HepG2 (cell line): Measurements from ENCODE around the gene PERCC1. TPM values are rescaled to one million over a fixed set of nuclear protein-coding genes. Genes with fewer than 3 reads are reported as not detected.

Source experiments
- CCDC6 ChIP-seq: sonication (generic); formaldehyde crosslinking; IDR thresholded peaks from 2 replicates; pipeline ENCODE4 v1.8.1; 2022; ENCODE audit warnings: mild to moderate bottlenecking, missing genetic modification reagents, moderate library complexity
- CTCF ChIP-seq: sonication (generic); formaldehyde crosslinking; IDR thresholded peaks from 2 replicates; pipeline ENCODE4 v1.5.0; 2020; ENCODE audit warnings: mild to moderate bottlenecking, missing genetic modification reagents, moderate library complexity
- DR1 ChIP-seq: sonication (generic); formaldehyde crosslinking; IDR thresholded peaks from 2 replicates; pipeline ENCODE4 v1.8.0; 2021; ENCODE audit warnings: mild to moderate bottlenecking, missing genetic modification reagents, inconsistent platforms
- FOSL2 ChIP-seq: sonication (generic); formaldehyde crosslinking; IDR thresholded peaks from 2 replicates; pipeline ENCODE4 v1.4.0; 2020; ENCODE audit warnings: missing genetic modification reagents
- HOXA3 ChIP-seq: sonication (generic); formaldehyde crosslinking; IDR thresholded peaks from 2 replicates; pipeline ENCODE4 v1.5.0; 2020; ENCODE audit warnings: missing genetic modification reagents
- MAFG ChIP-seq: sonication (generic); formaldehyde crosslinking; IDR thresholded peaks from 2 replicates; pipeline ENCODE4 v1.5.1; 2020; ENCODE audit warnings: mild to moderate bottlenecking, missing genetic modification reagents
- MED1 ChIP-seq: sonication (generic); formaldehyde crosslinking; IDR thresholded peaks from 2 replicates; pipeline ENCODE4 v1.4.0; 2020; ENCODE audit warnings: missing genetic modification reagents
- PATZ1 ChIP-seq: sonication (generic); formaldehyde crosslinking; IDR thresholded peaks from 2 replicates; pipeline ENCODE4 v1.4.0; 2020; ENCODE audit warnings: missing genetic modification reagents
- RELA ChIP-seq: sonication (generic); formaldehyde crosslinking; IDR thresholded peaks from 2 replicates; pipeline ENCODE4 v1.4.0; 2020; ENCODE audit warnings: missing genetic modification reagents
- SP5 ChIP-seq: IDR thresholded peaks from 2 replicates; pipeline ENCODE4 v1.6.1; 2016; ENCODE audit warnings: low read depth, borderline replicate concordance
- TRIM24 ChIP-seq: sonication (generic); formaldehyde crosslinking; IDR thresholded peaks from 2 replicates; pipeline ENCODE4 v1.8.0; 2022; ENCODE audit warnings: mild to moderate bottlenecking, missing genetic modification reagents
- ZBTB10 ChIP-seq: sonication (generic); formaldehyde crosslinking; IDR thresholded peaks from 2 replicates; pipeline ENCODE4 v1.4.0; 2020; ENCODE audit warnings: missing genetic modification reagents, borderline replicate concordance
- ZFP82 ChIP-seq: sonication (generic); formaldehyde crosslinking; IDR thresholded peaks from 2 replicates; pipeline ENCODE4 v1.5.1; 2020; ENCODE audit warnings: mild to moderate bottlenecking, missing genetic modification reagents, borderline replicate concordance
- ZKSCAN1 ChIP-seq: fragments of 150-350 bp; IDR thresholded peaks from 2 replicates; pipeline ENCODE4 v1.6.1; 2014; ENCODE audit warnings: low read length
- ZMYM3 ChIP-seq: sonication (generic); formaldehyde crosslinking; IDR thresholded peaks from 2 replicates; pipeline ENCODE4 v1.5.1; 2020; ENCODE audit warnings: mild to moderate bottlenecking, missing genetic modification reagents
- ZNF143 ChIP-seq: sonication (generic); formaldehyde crosslinking; IDR thresholded peaks from 2 replicates; pipeline ENCODE4 v1.4.0; 2020; ENCODE audit warnings: missing genetic modification reagents
- ZNF230 ChIP-seq: sonication (generic); formaldehyde crosslinking; IDR thresholded peaks from 2 replicates; pipeline ENCODE4 v1.4.0; 2020; ENCODE audit warnings: mild to moderate bottlenecking, missing genetic modification reagents
- ZNF615 ChIP-seq: sonication (generic); formaldehyde crosslinking; IDR thresholded peaks from 2 replicates; pipeline ENCODE4 v1.5.0; 2020; ENCODE audit warnings: mild to moderate bottlenecking, missing genetic modification reagents, borderline replicate concordance
- ZNF687 ChIP-seq: sonication (generic); formaldehyde crosslinking; IDR thresholded peaks from 2 replicates; pipeline ENCODE4 v1.5.1; 2020; ENCODE audit warnings: mild to moderate bottlenecking, missing genetic modification reagents, moderate library complexity
- ZSCAN29 ChIP-seq: sonication (generic); formaldehyde crosslinking; conservative IDR thresholded peaks from 2 replicates; pipeline ENCODE4 v1.4.0; 2020; ENCODE audit warnings: mild to moderate bottlenecking, missing genetic modification reagents
- polyA plus RNA-seq, 8 experiments: library from polyadenylated mRNA; depleted of rRNA in 3 of 8; stranded (reverse) in 7 of 8; unstranded in 1 of 8; fragments of >200 nt; fragmentation: Illumina TruSeq in 4 of 8; extraction: Trizol in 4 of 8; gene quantifications; 2 replicates each; pipeline versions ENCODE4 v1.2.1 to v1.2.3, GENCODE V29; 2011 to 2016; ENCODE audit warnings: low read depth in 4 of 8, missing spikeins in 1 of 8, mixed read lengths in 1 of 8; ENCODE audit not compliant: insufficient read depth in 1 of 8
- total RNA-seq, 5 experiments: library from RNA; depleted of rRNA; stranded (reverse); fragments of >200 nt; fragmentation: Illumina TruSeq; extraction: Trizol; gene quantifications; 2 replicates each; pipeline ENCODE4 v1.2.3, GENCODE V29; 2016; ENCODE audit warnings: low read depth in 1 of 5

Gene PERCC1
- total and polyA plus RNA-seq, 2 of the 13 experiments (the other 11 are each of a cell fraction or from before 2014, with no cell fraction given) = 0.15 TPM; not detected in 1

- TF ChIP-seq ZBTB10 (CRISPR knock-in tag) = no peak
- peak; percentile 37; the same call in 1 of the 2 replicates for TF ChIP-seq HOXA3
- TF ChIP-seq FOSL2 (CRISPR knock-in tag) = no peak
- TF ChIP-seq TRIM24 (CRISPR knock-in tag) = no peak
- TF ChIP-seq ZSCAN29 (CRISPR knock-in tag) = no peak
- TF ChIP-seq ZNF687 (CRISPR knock-in tag) = peak; percentile 64
- 0 out of 2 replicates have a peak, but pooled peaks have one; percentile 23 for TF ChIP-seq MED1 (CRISPR knock-in tag)
- TF ChIP-seq ZKSCAN1 = no peak
- TF ChIP-seq CCDC6 (CRISPR knock-in tag) = no peak
- peak; percentile 99 for TF ChIP-seq PATZ1 (CRISPR knock-in tag)
- TF ChIP-seq ZNF615 (CRISPR knock-in tag) = no peak
- no peak for TF ChIP-seq RELA (CRISPR knock-in tag)
- peak; percentile 32; the same call in 1 of the 2 replicates for TF ChIP-seq ZMYM3 (CRISPR knock-in tag)
- 0 out of 2 replicates have a peak, but pooled peaks have one; percentile 1 for TF ChIP-seq CTCF
- 0 out of 2 replicates have a peak, but pooled peaks have one; percentile 42 for TF ChIP-seq DR1 (CRISPR knock-in tag)
- TF ChIP-seq ZNF143 (CRISPR knock-in tag) = no peak
- TF ChIP-seq ZNF230 = no peak
- TF ChIP-seq MAFG (CRISPR knock-in tag) = no peak
- TF ChIP-seq ZFP82 = no peak
- TF ChIP-seq SP5 = peak; percentile 70
These were observed 22.6 kb upstream of the PERCC1 start (continued) for GRCh38 chr16:1408171-1408837.
